AG20443 (cell line): Measurements from ENCODE around the gene EIPR1.
"Not testable (repeated sequence)": the region's sequence is repeated elsewhere in the genome, so short reads cannot be mapped to it uniquely, and the experiment has no call there.

ENCODE experiments used
- DNase-seq: peaks from one replicate; pipeline ENCODE4 v3.0.0; 2012; ENCODE audit warnings: low spot score, mixed read lengths

EIPR1 gene

DNA sequence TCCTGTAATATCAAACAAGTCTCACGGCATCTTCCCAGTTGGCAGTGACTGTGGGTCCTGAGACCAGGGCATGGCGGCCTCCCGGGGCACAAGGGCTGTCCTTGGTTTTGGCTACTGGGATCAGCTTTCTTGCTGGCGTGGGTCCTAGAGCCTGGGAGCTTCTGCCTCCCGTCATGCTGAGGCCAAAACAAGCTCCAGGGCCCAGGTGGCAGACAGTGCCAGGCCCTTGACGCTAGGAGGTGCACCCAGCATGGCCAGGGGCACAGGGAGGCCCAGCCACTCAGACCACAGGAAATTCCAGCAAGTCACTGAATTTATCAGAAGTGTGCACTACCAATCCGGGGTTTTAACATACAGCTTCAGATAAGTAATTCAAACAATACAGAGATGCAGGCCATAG is 184.7 kb downstream of the EIPR1 start:
- DNase-seq = no peak

GRCh38 chr2:3192281-3192818 is 185.3 kb downstream of the EIPR1 start:
- DNase-seq = no peak

DNA sequence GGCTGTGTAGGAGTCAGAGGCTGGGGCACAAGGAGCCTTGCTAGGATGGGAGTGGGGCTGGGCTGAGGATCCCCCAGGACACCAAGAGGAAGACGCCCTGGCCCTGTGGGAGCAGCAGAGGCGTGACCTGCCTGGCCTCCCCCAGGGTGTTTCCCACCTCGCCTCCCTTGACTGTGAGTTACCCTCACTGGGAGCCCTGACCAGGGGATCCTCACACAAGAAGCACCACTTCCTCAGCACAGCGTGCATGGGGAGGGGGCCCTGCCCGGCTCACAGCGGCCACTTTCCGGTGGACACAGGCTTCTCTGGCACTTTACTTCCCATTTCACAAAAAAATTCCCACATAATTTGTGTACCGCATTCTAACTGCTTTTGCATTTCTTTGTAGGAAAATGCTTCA is 187.7 kb downstream of the EIPR1 start:
- no peak for DNase-seq

GRCh38 chr2:3189076-3189591 is 188.5 kb downstream of the EIPR1 start:
- DNase-seq = no peak

DNA sequence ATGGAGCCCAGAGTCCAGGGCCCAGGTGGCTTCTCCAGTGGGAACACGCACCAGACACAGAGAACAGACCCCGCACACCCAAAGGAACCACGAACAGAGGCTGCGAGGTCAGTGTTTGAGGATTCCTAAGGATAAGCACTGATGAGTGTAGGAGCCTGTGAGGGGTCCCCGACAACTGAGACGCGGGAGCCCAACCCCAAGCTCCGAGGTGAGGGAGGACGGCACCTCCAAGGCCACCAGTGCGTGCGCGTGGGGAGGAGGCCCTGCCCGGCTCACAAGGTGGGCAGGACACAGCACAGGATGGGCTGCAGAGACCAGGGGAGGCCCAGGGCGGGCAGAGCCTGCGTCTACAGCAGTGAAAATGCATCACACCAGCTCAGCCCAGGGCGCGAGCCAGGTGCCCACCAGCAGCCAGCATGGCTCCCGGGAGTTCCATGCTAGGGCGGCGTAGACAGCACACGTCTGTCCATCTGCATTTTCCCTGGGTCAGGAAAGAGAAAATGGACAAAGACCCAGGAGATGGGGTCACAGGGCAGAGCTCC is 189.1 kb downstream of the EIPR1 start:
- DNase-seq = no peak

DNA sequence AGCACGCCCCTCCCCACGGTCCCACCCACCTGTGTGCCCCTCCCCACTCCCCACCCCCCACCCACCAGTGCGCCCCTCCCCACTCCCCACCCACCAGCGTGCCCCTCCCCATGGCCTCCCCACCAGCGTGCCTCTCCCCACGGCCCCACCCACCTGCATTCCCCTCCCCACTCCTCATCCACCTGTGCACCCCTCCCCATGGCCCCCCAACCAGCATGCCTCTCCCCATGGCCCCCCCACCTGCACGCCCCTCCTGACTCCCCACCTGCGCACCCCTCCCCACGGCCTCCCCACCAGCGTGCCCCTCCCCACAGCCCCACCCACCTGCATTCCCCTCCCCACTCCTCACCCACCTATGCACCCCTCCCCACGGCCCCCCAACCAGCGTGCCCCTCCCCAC is 190.2 kb downstream of the EIPR1 start:
- DNase-seq = no peak

- no peak for DNase-seq
These were observed 190.9 kb downstream of the EIPR1 start for GRCh38 chr2:3186766-3187165.

- no peak for DNase-seq
These were observed 191.7 kb downstream of the EIPR1 start for GRCh38 chr2:3185910-3186309.

- no peak for DNase-seq
These were observed 192.4 kb downstream of the EIPR1 start for GRCh38 chr2:3185256-3185655.

GRCh38 chr2:3184167-3184566 is 193.5 kb downstream of the EIPR1 start:
- no peak for DNase-seq

DNA sequence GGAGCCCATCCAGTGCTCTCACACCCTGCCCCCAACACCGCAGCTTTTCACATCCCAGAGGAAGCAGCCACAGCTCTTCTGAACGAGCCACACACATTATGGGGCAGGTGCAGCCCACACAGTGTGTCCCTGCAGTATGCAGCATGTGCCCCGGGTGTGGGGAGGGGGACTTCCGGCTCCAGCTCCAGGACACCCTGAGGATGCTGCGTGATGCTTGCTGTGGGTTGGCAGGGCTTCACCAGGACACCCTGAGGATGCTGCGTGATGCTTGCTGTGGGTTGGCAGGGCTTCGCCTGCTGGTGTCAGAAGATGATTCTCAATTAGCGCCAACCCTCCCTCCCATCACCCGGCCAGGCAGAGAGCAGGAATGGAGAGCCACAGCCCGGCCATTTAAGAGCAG is 193.9 kb downstream of the EIPR1 start:
- no peak for DNase-seq

DNA sequence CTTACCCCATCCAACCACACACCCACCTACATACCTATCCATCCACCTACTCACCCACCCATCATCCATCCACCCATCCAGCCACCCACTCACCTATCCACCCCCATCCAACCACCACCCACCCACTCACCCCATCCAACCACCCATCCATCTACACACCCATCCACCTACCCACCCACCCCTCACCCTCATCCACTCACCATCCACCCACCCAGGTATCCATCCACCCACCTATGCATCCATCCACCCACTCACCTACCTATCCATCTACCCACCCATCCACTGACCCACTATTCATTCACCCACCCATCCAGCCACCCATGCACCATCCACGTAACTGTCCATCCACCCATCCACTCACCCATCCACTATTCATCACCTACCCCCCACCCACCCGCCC is 194.8 kb downstream of the EIPR1 start:
- DNase-seq = no peak

DNA sequence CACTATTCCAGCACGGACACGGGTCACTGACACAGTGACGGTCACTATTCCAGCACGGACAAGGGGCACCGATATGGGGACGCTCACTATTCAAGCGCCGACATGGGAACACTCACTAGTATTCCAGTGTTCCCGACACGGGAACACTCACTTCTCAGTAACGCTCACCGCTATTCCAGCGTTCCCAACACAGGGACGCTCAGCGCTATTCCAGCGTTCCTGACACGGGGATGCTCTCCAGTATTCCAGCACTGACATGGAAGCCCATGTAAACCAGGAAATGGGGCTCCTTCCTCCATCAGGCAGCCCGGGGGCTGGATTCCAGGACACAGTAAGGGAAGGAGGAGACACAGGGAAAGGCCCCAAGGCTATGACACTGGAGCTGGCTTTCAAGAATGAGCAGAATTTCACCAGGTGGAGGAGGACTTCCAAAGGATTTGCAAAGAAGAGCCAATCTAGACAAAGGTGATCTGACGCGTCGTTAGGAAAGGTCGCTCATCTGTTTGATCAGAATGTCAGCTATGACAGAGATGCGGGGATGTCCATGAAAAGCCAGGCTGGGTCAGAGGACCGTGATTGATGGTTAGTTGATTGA is 196.1 kb downstream of the EIPR1 start:
- no peak for DNase-seq

- DNase-seq = not testable (repeated sequence)
These were observed 196.8 kb downstream of the EIPR1 start for GRCh38 chr2:3180909-3181221.

GRCh38 chr2:3180082-3180908 is 197.3 kb downstream of the EIPR1 start:
- DNase-seq = no peak

DNA sequence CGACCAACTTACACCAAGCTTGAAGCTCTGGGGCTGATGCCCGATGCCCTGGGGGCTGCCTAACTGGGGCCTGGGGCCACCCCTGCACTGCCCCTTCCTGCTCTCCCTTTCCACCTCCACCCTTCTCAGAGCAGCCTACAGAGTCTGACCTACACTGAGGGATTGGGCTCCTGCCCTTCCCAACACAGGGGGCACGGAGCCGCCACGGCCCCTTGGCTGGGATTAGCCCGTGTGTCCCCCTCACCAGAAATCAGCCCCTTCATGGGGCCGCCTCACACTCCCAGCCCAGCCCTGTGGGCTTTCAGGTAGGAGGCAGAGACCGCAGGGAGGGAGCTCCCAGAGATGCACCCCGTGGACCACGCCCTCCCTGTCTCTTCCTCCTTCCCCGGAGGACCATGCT is 198.0 kb downstream of the EIPR1 start:
- DNase-seq = no peak

DNA sequence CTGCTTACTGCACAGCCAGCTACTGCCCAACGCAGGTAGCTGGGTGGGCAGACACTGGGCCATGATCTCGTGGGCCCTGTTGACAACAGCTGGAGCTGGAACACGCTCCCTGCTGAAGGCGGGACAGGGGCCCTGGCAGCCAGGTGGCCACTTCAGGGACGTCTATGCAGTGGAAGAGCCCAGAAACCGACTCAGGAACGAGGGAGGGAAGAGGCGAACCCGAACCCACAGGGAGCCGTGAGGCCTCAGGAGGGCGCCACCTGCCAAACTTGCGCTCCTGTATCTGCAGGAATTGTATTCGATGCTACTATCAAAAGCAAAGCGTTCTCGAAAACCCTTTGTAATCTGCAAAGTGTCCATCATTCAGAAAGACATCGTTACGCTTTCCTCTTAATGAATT is 198.4 kb downstream of the EIPR1 start:
- DNase-seq = no peak

DNA sequence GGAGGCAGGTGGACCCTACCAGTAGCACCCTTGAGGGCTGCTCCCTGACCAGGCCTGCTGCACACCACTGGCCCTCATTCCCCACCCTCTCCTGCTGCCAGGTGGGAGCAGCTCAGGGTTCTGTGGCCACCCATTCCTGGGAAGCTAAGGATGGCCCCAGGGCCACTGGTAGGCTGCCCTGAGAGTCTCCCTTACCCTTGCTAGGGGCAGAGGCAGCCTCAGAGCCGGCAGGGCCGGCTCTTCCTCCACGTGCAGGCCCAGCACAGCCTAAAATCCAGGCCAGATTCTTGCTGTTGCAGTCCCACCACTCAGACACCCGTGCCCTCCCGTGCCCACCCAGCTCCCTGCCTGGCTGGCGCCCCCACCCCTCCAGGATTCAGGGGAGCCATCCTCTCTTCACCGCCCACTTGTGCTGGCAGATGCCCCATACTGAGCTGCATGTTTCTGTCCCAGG is 199.0 kb downstream of the EIPR1 start:
- no peak for DNase-seq

- DNase-seq = no peak
These were observed 199.6 kb downstream of the EIPR1 start for GRCh38 chr2:3177891-3178577.

DNA sequence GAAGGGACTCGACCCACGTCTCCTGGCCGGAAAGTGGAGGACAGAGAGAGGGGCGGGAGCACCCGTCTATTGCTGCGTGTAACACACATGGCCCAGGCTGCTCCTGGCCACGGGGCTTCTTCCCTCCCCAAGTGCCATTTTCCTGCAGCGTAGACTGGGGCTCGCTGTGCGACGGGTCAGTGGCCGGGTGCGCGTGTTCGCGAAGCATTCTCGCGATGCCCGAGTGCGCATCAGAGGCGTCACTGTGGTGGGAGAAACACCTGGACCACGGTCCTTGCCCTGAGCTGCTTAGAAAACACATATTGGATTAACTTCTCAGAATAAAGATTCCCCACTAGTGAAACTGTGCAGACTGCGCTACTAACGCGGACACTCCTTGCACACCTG is 200.8 kb downstream of the EIPR1 start:
- DNase-seq = no peak

- DNase-seq = no peak
These were observed 201.3 kb downstream of the EIPR1 start for GRCh38 chr2:3176071-3176868.

DNA sequence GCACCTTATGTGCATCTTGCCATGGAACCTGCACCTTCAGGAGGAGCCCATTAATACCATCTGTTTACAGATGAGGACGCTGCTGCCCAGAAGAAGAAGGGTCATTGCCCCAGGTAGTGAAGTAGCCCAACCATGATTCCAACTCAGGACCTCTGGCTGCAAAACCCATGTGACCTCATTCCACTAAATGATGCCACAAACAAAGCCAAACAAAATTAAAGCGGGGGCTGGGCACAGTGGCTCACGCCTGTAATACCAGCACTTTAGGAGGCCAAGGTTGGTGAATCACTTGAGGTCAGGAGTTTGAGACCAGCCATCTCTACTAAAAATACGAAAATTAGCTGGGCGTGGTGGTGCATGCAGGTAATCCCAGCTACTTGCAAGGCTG is 202.1 kb downstream of the EIPR1 start:
- DNase-seq = no peak
